HG03520 (cell line): ENCODE data around the gene MPP1.

Source experiments
- ATAC-seq: cut with Tn5 transposase; IDR thresholded peaks from one replicate; pipeline ENCODE4 v1.9.1; 2021; ENCODE audit warnings: mild to moderate bottlenecking, moderate library complexity; ENCODE audit not compliant: unreplicated experiment

Gene MPP1

GRCh38 chrX:154733066-154733425 is 72.2 kb downstream of the MPP1 start:
- ATAC-seq, result no peak

DNA sequence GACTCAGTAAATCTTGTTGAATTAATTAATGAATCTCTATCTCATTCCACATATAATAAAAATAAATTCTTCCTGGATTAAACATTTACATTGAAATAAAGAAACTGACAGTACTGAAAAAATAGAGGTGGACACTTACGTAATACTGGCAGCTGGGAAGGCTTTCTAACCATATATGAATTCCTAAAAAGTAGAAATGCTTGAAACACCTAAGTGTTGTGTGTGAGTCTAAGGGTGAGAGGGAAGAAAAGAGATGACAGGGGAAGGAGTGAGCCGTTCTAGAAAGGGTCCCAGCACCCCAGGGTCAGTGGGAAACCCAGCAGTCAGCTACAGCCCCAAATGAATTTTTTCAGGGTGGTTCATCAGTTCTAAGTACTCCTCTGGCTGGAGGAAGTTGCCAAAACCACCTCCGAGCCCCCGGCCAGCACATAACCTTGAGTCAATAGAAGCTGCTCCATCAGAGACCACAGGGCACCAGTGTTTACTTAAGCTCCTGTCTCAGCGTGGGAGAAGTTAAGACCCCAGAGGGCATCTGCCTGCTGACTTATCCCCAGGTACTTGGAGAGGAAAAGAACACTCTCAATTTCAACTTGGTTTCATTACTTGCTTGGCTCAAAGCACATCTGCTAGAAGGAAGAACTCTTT is 72.7 kb downstream of the MPP1 start:
- no peak for ATAC-seq

DNA sequence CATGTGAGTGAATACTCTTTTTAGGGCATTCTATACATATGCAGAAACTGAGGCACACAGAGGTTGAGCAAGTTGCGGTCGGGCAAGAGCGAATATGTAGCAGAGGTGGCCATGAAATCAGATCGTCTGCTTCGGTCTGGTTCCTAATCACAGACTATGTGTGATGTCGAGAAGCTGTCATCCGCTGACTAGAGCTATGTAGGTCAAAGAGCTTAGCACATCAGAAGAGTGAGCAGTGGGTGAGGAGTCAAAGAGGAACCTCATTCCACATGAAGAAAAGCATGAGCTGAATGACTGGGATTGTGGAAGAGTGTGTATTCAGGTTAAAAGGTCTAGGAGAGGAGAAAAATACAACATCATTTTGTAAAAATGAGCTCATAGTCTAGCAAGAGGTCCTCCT is 73.4 kb downstream of the MPP1 start:
- no peak for ATAC-seq

GRCh38 chrX:154731184-154731583 is 74.1 kb downstream of the MPP1 start:
- no peak for ATAC-seq

DNA sequence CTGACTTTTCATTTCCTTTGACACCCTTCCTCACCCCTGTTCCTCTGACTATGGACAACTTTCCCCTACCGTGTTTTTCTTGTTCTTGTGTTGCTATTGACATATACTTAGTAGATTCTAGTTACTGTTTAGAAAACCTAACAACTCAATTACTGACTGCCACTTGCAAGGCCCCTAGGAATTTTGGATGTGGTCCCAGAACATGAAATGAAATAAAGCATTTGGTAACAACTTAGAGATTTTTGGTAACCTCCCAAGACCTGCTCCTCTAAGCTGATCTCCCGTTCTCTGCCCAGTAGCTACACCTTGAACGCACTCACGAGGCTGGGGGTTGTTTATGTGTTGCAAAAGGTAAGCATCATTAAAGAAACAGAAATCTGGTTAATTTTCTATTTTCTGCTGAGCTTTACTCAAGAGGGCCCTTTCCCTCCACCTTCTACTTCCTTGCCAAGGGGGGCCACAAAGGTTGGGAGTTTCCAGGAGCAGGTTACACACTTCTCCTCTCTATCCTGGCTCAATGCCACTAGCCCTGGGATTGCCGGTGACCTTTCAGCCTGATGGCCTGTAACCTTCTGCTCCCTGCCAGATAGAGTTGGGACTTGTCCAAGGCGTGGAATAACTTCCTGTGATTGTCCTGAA is 74.9 kb downstream of the MPP1 start:
- no peak for ATAC-seq

DNA sequence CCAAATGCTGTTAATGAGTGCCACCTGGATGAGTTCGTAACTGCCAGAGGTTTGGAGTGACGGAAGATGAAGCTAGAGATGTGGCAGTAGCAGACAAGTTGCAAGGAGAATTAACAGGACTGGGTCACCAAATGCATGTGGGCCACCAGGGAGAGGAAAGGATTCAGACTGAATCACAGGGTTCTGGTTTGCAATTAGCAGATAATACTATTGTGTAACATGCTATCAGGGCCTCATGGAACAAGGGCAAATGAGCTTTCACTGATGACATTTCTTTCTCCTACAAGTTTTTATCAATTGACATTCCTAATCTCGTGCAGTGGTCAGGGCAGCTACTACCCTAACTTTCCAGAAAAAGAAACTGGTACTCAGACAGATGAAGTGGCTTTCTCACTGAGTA is 75.8 kb downstream of the MPP1 start:
- ATAC-seq, result no peak
